ENCODE results near the gene ANLN.

DNA sequence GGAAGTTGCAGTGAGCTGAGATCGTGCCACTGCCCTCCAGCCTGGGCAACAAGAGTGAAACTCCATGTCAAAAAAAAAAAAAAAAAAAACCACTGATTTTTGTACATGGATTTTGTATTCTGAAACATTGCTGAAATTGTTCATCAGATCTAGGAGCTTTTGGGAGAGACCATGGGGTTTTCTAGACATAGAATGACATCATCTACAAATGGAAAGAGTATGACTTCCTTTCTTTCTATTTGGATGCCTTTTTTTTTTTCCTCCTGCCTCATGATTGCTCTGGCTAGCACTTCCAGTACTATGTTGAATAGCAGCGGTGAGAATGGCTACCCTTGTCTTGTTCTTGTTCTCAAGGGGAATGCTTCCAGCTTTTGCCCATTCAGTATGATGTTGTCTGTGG lies 89.1 kb downstream of the ANLN start:
- TF ChIP-seq, protein P1, sequence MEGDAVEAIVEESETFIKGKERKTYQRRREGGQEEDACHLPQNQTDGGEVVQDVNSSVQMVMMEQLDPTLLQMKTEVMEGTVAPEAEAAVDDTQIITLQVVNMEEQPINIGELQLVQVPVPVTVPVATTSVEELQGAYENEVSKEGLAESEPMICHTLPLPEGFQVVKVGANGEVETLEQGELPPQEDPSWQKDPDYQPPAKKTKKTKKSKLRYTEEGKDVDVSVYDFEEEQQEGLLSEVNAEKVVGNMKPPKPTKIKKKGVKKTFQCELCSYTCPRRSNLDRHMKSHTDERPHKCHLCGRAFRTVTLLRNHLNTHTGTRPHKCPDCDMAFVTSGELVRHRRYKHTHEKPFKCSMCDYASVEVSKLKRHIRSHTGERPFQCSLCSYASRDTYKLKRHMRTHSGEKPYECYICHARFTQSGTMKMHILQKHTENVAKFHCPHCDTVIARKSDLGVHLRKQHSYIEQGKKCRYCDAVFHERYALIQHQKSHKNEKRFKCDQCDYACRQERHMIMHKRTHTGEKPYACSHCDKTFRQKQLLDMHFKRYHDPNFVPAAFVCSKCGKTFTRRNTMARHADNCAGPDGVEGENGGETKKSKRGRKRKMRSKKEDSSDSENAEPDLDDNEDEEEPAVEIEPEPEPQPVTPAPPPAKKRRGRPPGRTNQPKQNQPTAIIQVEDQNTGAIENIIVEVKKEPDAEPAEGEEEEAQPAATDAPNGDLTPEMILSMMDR (tag by site-specific recombination; IDR thresholded peaks at IDR 0.05), result no peak
- TF ChIP-seq BCL11A (tag by site-specific recombination; IDR thresholded peaks at IDR 0.05; ENCODE audit: low read depth) (no peak), ZNF266 (tag by site-specific recombination; IDR thresholded peaks at IDR 0.05; ENCODE audit: low read depth) (no peak), ZNF416 (tag by site-specific recombination; IDR thresholded peaks at IDR 0.05) (no peak), ZNF510 (tag by site-specific recombination; IDR thresholded peaks at IDR 0.05; ENCODE audit: insufficient replicate concordance) (no peak), ZNF184 (tag by site-specific recombination; IDR thresholded peaks at IDR 0.05) (no peak), EGR2 (tag by site-specific recombination; IDR thresholded peaks at IDR 0.05; ENCODE audit: low read depth) (no peak), ZNF654 (tag by site-specific recombination; IDR thresholded peaks at IDR 0.05; ENCODE audit: low read depth) (no peak), GLIS1 (tag by site-specific recombination; IDR thresholded peaks at IDR 0.05) (no peak)
- TF ChIP-seq, protein P2, sequence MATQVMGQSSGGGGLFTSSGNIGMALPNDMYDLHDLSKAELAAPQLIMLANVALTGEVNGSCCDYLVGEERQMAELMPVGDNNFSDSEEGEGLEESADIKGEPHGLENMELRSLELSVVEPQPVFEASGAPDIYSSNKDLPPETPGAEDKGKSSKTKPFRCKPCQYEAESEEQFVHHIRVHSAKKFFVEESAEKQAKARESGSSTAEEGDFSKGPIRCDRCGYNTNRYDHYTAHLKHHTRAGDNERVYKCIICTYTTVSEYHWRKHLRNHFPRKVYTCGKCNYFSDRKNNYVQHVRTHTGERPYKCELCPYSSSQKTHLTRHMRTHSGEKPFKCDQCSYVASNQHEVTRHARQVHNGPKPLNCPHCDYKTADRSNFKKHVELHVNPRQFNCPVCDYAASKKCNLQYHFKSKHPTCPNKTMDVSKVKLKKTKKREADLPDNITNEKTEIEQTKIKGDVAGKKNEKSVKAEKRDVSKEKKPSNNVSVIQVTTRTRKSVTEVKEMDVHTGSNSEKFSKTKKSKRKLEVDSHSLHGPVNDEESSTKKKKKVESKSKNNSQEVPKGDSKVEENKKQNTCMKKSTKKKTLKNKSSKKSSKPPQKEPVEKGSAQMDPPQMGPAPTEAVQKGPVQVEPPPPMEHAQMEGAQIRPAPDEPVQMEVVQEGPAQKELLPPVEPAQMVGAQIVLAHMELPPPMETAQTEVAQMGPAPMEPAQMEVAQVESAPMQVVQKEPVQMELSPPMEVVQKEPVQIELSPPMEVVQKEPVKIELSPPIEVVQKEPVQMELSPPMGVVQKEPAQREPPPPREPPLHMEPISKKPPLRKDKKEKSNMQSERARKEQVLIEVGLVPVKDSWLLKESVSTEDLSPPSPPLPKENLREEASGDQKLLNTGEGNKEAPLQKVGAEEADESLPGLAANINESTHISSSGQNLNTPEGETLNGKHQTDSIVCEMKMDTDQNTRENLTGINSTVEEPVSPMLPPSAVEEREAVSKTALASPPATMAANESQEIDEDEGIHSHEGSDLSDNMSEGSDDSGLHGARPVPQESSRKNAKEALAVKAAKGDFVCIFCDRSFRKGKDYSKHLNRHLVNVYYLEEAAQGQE (tag by site-specific recombination; IDR thresholded peaks at IDR 0.05), result no peak
- TF ChIP-seq, protein P3, sequence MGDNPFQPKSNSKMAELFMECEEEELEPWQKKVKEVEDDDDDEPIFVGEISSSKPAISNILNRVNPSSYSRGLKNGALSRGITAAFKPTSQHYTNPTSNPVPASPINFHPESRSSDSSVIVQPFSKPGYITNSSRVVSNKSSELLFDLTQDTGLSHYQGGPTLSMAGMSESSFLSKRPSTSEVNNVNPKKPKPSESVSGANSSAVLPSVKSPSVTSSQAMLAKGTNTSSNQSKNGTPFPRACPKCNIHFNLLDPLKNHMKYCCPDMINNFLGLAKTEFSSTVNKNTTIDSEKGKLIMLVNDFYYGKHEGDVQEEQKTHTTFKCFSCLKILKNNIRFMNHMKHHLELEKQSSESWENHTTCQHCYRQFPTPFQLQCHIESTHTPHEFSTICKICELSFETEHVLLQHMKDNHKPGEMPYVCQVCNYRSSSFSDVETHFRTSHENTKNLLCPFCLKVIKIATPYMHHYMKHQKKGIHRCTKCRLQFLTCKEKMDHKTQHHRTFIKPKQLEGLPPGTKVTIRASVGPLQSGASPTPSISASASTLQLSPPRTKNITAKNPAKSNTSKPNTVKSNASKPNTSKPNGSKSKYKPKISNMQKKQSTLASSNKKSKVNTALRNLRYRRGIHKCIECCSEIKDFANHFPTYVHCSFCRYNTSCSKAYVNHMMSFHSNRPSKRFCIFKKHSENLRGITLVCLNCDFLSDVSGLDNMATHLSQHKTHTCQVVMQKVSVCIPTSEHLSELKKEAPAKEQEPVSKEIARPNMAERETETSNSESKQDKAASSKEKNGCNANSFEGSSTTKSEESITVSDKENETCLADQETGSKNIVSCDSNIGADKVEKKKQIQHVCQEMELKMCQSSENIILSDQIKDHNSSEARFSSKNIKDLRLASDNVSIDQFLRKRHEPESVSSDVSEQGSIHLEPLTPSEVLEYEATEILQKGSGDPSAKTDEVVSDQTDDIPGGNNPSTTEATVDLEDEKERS (tag by site-specific recombination; IDR thresholded peaks at IDR 0.05), result no peak

Data from HEK293 (cell line).